ENCODE results near the gene ABCG8.

Gene ABCG8

DNA sequence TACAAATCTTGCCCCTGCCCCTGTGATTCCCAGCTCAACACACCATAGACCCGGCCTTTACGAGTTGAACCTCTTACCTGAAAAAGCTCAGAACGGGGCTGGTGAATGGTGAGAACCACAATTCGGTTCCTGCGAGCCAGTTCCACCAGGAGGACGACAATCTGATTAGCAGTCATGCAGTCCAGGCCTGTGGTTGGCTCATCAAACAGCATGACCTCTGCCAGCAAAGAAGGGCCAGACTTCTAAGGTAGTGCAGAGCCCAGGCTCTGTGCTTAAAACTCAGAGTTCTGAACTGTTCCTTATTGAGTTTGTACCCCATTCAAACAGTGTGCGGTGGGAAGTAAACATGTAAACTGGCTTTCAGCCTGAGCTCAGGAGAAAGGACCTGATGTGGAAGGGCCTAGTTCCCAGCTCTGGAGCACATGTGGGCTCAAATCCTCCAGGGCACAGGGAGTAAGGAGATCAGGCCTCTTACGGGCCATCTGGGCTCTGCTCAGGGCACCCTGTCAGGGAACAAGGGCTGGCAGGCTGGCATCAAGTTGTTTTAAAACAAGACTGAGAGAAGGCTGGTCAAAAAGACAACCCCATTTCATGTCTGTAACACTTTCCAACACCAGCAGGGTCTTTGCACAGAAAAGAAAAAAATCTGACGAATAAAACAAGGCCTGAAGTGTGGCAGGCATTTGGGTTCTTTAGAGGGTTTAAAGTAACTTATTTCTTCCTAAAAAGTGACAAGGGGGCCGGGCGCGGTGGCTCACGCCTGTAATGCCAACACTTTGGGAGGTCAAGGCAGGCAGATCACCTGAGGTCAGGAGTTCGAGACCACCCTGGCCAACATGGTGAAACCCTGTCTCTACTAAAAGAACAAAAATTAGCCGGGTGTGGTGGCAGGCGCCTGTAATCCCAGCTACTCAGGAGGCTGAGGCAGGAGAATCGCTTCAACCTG, 12.2 kb upstream of the ABCG8 start:
- no peak for DNase-seq

GRCh38 chr2:43831543-43832294, 7.1 kb upstream of the ABCG8 start:
- no peak for DNase-seq

DNA sequence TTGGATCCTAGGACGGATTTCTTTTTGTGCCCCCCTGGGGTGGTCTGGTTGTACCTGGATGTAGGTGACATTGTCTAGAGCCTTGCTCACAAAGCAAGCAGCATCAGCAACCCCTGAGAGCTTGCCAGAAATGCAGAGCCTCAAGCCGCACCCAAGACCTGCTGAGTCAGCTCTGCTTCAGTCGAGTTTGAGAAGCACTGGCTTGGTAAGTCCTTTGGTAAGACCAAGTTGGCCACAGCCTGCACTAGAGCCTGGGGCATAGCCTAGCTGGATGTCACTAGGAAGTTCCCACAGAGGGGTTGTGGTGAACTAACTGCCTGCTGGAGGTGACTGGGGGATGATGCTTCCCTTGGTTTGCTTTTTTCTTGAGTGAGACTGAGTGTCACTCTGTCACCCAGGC, 6.3 kb upstream of the ABCG8 start:
- DNase-seq: no peak

GRCh38 chr2:43837033-43837432, 1.7 kb upstream of the ABCG8 start:
- DNase-seq: no peak

GRCh38 chr2:43837831-43838559, 776 bp upstream of the ABCG8 start:
- DNase-seq: no peak

GRCh38 chr2:43839776-43840564, 1.2 kb downstream of the ABCG8 start:
- DNase-seq: no peak

GRCh38 chr2:43840965-43841364, 2.2 kb downstream of the ABCG8 start:
- DNase-seq: no peak

- no peak for DNase-seq
These were observed 3.4 kb downstream of the ABCG8 start for GRCh38 chr2:43841949-43842865.

DNA sequence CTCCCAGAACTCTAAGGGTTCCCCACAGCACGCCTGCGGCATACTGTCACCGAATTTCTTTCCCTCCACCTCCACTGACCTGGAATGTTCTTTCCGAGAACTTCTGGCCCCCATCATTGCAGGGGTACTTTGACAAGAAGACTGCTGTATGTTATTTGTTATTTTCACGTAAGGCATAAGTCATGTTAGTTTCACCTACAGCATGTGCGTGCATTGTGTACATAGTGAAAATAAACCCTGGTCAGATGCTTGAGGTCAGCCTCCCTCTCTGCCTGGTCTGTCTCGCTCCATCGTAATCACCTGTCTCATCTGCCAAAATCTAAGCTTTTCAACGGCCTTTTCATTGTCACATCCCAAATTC, 4.1 kb downstream of the ABCG8 start:
- DNase-seq: no peak

- DNase-seq: no peak
These were observed 6.4 kb downstream of the ABCG8 start for GRCh38 chr2:43845181-43845580.

DNA sequence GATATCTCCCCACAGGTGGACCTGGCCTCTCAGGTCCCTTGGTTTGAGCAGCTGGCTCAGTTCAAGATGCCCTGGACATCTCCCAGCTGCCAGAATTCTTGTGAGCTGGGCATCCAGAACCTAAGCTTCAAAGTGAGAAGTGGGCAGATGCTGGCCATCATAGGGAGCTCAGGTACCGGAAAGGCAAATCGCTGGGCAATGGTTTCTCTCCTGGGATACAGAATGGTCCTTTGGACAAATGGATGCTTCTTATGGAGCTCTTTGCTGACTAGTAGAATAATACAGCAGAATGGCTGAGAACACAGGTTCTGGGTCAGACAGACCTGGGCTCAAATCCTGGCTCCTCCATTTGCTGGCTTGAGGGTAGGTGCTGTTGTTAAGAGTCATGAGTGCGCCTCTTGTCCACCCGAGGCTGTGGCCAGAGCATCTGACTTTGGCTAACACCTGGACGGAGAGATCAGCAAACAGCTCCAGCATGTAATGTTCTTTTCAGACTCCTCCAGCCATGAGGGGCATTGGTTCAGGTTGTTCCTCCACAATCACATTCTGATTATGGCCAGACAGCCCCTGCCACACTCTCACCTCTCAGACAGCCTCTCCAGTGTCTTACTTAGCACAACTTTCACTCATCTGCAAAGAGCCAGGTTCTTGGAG, 7.5 kb downstream of the ABCG8 start:
- no peak for DNase-seq

DNA sequence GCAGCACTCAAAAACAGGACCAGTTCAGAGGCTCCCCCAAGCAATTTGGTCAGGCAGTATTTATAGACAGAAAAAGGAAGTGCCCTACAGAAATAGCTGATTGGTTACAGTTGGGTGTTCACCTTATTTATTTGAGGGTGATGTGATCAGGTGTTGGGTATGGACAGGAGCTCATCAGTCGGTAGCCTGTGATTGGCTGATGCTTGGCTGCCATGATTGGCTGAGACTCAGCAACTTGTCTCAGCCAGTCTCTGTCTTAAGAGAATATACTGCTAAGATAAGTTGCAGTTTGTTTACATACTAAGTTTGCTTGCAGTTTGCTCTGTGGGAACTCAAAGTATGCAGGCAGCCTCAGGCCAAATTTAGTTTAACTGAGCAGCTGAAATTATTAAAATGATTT, 9.4 kb downstream of the ABCG8 start:
- DNase-seq: no peak

DNA sequence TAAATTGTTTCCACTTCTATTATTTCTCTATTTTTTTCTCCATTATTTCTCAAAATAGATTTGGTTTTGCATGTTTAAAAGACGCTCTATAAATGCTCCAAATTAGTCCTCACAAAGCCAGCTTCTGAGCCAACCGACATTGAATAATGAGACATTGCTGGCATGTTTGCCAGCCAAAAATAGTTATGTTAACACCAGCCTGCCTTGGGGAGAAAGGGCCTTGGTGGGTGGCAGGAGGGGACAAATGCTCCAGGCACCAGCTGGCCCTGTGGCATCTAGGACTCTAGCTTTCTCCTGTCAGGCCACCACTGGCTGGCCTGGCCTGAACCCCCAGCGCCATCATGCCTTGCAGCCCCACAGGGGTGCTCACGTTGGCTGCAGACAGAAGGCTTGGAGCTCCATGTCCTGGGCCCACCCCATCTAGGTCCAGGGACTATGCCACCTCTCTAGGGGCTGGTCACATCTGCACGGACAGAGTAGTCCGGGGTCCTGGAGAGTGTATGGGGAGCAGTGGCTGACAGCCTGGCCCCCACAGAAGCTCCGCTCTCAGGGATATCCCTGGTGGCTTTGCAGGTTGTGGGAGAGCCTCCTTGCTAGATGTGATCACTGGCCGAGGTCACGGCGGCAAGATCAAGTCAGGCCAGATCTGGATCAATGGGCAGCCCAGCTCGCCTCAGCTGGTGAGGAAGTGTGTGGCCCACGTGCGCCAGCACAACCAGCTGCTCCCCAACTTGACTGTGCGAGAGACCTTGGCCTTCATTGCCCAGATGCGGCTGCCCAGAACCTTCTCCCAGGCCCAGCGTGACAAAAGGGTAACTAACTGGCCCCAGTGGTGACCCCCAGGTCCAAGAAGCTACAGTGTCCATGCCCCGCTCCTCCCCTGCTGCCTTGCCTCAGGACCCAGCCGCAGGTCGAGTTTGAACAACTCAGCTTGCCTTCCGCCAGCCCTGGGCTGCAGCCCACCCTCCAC, 12.5 kb downstream of the ABCG8 start:
- no peak for DNase-seq

GRCh38 chr2:43852196-43852730, 13.5 kb downstream of the ABCG8 start:
- DNase-seq: no peak

GRCh38 chr2:43853141-43854081, 14.6 kb downstream of the ABCG8 start:
- DNase-seq: no peak

GRCh38 chr2:43854671-43855070, 15.9 kb downstream of the ABCG8 start:
- no peak for DNase-seq

GRCh38 chr2:43855292-43855691, 16.5 kb downstream of the ABCG8 start:
- DNase-seq: no peak

GRCh38 chr2:43872151-43872550, 33.4 kb downstream of the ABCG8 start:
- no peak for DNase-seq
